BE2C (cell line): Measurements from ENCODE around the gene FAM163A.

ENCODE experiments used
- DNase-seq: peaks from one replicate; pipeline ENCODE4 v3.0.0-alpha.2; 2020
- H3K27me3 ChIP-seq: fragments of 250-450 bp; sonication (Bioruptor Pico); 2 replicates; pipeline ENCODE4 v1.5.1; 2020; ENCODE audit warnings: mild to moderate bottlenecking
- H3K36me3 ChIP-seq: fragments of 250-450 bp; sonication (Bioruptor Pico); 2 replicates; pipeline ENCODE4 v1.5.1; 2020; ENCODE audit warnings: mild to moderate bottlenecking
- H3K4me1 ChIP-seq: fragments of 250-450 bp; sonication (Bioruptor Pico); 2 replicates; pipeline ENCODE4 v1.5.1; 2020
- H3K4me3 ChIP-seq: 2 replicates; pipeline ENCODE4 v1.5.1; 2011; ENCODE audit warnings: low read depth, low read length
- H3K9me3 ChIP-seq: fragments of 250-450 bp; sonication (Bioruptor Pico); 2 replicates; pipeline ENCODE4 v1.5.1; 2020
- CTCF ChIP-seq: IDR thresholded peaks from 2 replicates; pipeline ENCODE4 v1.5.1; 2012; ENCODE audit warnings: mild to moderate bottlenecking, low read depth, low read length

Gene FAM163A

DNA sequence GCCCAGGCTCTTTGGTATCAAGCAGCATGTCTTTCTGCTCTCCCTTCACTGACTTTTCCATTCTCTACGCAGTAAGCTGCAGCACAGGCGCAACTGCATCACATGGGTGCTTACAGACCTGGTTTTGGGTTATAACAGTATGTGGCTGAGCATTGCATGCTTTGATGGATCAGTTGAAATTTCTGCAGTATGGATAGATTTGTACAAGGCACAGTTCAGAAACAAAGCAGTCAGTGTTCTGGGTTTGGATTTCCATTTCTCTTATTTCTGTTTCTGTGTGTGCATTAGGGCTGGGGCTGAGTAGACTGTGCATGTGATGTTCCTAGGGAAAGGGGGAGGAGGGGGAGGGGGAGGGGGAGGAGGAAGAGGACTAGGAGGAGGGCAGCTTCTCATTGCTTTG, 4.5 kb downstream of the FAM163A start:
- Histone ChIP-seq H3K36me3 (peaks cover 42% of the 10 kb centered on the region), H3K27me3 (no peaks in the 10 kb centered on the region), H3K9me3 (no peaks in the 10 kb centered on the region), H3K4me1 (peaks cover 12% of the 10 kb centered on the region), H3K4me3 (no peak overlapping the region)
- TF ChIP-seq CTCF: no peak
- no peak for DNase-seq

DNA sequence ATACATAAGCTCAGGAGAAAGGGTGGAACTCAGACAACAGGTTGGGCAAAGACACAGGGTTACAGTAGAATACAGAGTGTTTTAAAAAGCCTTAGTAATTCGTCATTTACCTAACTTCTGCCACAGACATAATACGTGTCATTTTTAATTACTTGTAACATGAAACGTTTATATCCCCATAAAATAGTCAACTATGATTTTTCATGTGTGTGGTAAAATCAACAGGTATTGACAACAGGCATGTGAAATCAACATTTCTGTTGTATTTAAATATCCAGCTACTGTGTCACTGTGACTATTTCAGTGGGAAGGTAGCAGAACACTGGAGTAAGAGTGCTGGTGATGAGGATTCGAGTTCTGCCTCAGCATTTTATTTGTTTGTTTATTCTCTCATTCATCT, 5.7 kb downstream of the FAM163A start:
- Histone ChIP-seq H3K9me3 (no peaks in the 10 kb centered on the region), H3K36me3 (peaks cover 40% of the 10 kb centered on the region), H3K27me3 (no peaks in the 10 kb centered on the region), H3K4me1 (peaks cover 21% of the 10 kb centered on the region), H3K4me3 (no peak overlapping the region)
- no peak for TF ChIP-seq CTCF
- no peak for DNase-seq

GRCh38 chr1:179750630-179751029, 7.5 kb downstream of the FAM163A start:
- H3K4me3 ChIP-seq: no peak overlapping the region
- peaks cover 30% of the 10 kb centered on the region for H3K4me1 ChIP-seq
- TF ChIP-seq CTCF: no peak

DNA sequence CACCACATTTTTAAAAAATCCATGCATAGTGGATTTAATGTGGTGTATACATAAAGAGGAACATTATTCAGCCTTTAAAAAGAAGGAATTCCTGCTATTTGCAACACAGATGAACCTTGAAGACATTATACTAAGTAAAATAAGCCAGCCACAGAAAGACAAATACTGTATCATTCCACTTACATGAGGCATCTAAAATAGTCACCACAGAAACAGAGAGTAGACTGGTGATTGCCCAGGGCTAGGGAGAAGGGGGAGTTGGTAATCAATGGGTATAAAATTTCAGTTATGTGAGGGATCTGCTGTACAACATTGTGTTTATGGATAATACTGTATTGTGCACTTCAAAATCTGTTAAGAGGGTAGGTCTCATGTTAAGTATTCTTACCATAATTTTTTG, 10.0 kb downstream of the FAM163A start:
- TF ChIP-seq CTCF: no peak
- Histone ChIP-seq H3K4me3 (no peak overlapping the region), H3K4me1 (peaks cover 18% of the 10 kb centered on the region), H3K27me3 (no peaks in the 10 kb centered on the region), H3K9me3 (no peaks in the 10 kb centered on the region), H3K36me3 (peaks cover 69% of the 10 kb centered on the region)
- DNase-seq: no peak

More at GRCh38 chr1:179750630-179751029, 7.5 kb downstream of the FAM163A start:
- no peaks in the 10 kb centered on the region for H3K27me3 ChIP-seq
- H3K9me3 ChIP-seq: no peaks in the 10 kb centered on the region
- DNase-seq: no peak
- H3K36me3 ChIP-seq: peaks cover 51% of the 10 kb centered on the region

- no peaks in the 10 kb centered on the region for H3K27me3 ChIP-seq
- H3K9me3 ChIP-seq: no peaks in the 10 kb centered on the region
- peaks cover 18% of the 10 kb centered on the region for H3K4me1 ChIP-seq
- peaks cover 69% of the 10 kb centered on the region for H3K36me3 ChIP-seq
- no peak overlapping the region for H3K4me3 ChIP-seq
- TF ChIP-seq CTCF: no peak
- no peak for DNase-seq
Measured at GRCh38 chr1:179754041-179754624, 11.0 kb downstream of the FAM163A start.

- no peak for TF ChIP-seq CTCF
- Histone ChIP-seq H3K9me3 (no peaks in the 10 kb centered on the region), H3K4me3 (no peak overlapping the region), H3K27me3 (no peaks in the 10 kb centered on the region), H3K36me3 (peaks cover 57% of the 10 kb centered on the region), H3K4me1 (peaks cover 40% of the 10 kb centered on the region)
- DNase-seq: no peak
Measured at GRCh38 chr1:179757933-179758332, 14.8 kb downstream of the FAM163A start.
